Urothelium cell line (cell line): ENCODE measurements around the gene ABCC2.
"Not testable (repeated sequence)": the region's sequence is repeated elsewhere in the genome, so short reads cannot be mapped to it uniquely, and the experiment has no call there.

Experiments used
- DNase-seq: peaks from one replicate; pipeline ENCODE4 v3.0.0; 2011; ENCODE audit warnings: low spot score, mixed read lengths
- FAIRE-seq: peaks from 2 replicates; lab custom pipeline; 2011; peaks lifted over from hg19 to GRCh38; lab: Jason Lieb, UNC

ABCC2 gene

DNA sequence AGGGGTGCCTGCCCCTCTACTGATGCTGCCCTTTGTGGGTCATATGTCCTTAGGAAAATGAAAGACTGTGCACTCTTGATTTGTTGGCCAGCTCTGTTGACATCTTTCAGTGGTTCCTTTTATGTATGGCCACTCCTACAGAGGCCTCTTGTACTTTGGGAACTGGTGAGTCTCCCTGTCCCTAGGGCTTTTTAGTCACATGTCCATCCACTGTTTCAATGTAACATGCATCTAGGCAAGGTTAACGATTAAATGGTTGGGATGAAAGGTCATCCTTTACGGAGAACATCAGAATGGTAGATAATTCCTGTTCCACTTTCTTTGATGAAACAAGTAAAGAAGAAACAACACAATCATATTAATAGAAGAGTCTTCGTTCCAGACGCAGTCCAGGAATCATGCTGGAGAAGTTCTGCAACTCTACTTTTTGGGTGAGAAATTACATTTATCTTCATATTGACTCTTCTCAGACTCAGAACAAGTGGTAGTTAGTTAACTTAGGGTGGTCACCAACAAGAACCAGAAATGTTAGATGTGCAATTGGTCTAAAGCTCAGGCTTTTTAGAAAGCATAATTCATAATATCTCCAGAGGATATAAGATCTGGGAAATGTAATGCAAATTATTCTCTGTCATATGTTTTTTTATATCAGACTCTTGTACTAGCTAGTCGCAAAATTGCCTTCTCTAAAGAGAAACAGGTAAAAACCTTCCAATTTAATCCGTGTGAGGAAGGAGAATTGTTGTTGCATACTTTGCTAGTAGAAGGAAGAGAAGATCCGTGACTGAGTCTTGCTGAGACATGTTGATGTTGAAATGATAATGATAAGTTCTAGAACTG, at the start of gene ABCC2:
TSS of gene ABCC2 (plus strand) at position 194 of the 840 bp plus-strand sequence. CDS start at position 399, 205 bp downstream.
- DNase-seq (no peak), FAIRE-seq (no peak)

GRCh38 chr10:99733366-99733765, 49.1 kb upstream of the ABCC2 start:
- DNase-seq (no peak), FAIRE-seq (no peak)

DNA sequence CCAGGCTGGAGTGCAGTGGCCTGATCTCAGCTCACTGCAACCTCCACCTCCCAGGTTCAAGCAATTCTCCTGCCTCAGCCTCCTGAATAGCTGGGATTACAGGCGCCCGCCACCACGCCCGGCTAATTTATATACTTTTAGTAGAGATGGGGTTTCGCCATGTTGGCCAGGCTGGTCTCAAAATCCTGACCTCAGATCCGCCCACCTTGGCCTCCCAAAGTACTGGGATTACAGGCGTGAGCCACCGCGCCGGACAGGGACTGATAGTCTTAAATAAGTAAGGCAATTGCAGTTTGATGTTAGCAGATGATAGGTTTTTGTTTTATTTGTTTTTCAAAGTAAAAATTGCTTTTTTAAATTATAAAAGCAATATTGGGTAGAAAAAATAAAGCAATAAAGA, 48.3 kb upstream of the ABCC2 start:
- FAIRE-seq, DNase-seq: not testable (repeated sequence)

- DNase-seq = no peak
- FAIRE-seq = no peak
Observed at GRCh38 chr10:99740260-99740659, 42.2 kb upstream of the ABCC2 start.

GRCh38 chr10:99740933-99741559, 41.4 kb upstream of the ABCC2 start:
- FAIRE-seq (no peak), DNase-seq (no peak)

GRCh38 chr10:99742254-99742653, 40.2 kb upstream of the ABCC2 start:
- FAIRE-seq (no peak), DNase-seq (no peak)

DNA sequence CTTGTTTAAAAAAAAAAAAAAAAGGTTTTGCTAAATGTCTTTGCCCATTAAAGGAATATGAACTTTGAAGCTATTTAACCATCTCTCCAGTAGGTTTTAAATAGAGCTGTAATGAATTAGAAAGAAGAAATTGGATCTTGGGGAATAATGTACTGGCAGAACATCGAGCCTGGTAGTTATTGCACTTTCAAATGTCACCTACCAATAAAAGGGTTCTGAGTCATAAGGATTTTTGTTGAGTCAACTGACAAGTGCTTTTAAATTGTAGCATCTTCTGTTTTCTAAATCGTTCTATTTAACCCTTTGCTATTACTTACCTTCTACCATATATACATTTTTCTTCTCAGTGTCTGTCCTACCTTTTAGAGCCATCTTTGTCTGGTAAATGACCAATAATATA, 39.7 kb upstream of the ABCC2 start:
- no peak for DNase-seq
- no peak for FAIRE-seq

DNA sequence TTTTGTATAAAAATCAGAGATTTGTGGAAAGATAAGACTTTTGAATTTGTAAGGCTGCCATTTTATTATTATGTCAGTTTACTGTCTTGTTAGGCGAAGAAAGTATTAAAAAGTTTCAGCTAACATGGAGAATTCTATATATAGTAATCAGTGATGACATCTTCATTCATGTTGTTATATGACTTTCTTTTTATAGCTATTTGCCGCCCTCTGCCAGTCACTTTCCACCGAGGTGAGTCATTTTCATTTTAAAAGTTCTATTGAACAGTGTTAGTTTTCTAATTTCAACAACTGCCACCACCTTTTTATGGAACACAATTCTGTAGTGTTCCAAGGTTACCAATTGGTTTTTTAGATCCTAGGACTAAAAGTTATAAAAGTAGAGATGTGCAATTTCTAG, 38.6 kb upstream of the ABCC2 start:
- FAIRE-seq (no peak), DNase-seq (no peak)

DNA sequence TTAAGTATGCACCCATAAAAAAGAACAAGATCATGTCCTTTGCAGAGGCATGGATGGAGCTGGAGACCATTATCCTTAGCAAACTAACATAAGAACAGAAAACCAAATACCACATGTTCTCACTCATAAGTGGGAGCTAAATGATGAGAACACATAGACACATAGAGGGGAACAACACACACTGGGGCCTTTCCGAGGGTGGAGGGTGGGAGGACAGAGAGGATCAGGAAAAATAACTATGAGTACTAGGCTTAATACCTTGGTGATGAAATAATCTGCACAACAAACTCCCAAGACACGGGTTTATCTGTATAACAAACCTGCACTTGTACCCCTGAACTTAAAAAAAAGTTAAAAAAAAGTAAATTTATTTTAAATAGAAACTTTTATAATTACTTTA, 36.3 kb upstream of the ABCC2 start:
- DNase-seq, FAIRE-seq: not testable (repeated sequence)

GRCh38 chr10:99748823-99749451, 33.5 kb upstream of the ABCC2 start:
- FAIRE-seq (no peak), DNase-seq (no peak)

- FAIRE-seq (no peak), DNase-seq (no peak)
Observed at GRCh38 chr10:99750641-99751040, 31.8 kb upstream of the ABCC2 start.

GRCh38 chr10:99754670-99755069, 27.8 kb upstream of the ABCC2 start:
- FAIRE-seq (no peak), DNase-seq (no peak)

GRCh38 chr10:99756159-99756558, 26.3 kb upstream of the ABCC2 start:
- FAIRE-seq (no peak), DNase-seq (no peak)

- DNase-seq = no peak
Observed at GRCh38 chr10:99758211-99758891, 24.1 kb upstream of the ABCC2 start.

DNA sequence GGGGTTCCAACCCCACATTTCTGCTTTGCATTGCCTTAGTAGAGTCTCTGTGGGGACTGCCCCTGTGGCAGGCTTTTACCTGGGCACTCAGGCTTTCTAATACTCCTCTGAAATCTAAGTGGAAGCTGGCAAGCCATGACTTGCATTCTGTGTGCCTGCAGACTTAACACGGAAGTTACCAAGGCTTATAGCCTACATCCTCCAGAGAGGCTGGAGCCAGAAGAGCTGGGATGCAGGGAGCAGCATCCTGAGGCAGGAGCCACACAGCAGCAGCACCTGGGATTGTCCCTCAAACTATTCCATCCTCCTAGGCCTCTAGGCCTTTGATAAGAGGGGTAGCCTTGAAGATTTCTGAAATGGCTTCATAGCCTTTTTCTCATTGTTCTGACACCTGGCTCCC, 22.1 kb upstream of the ABCC2 start:
- DNase-seq (no peak), FAIRE-seq (no peak)

More at GRCh38 chr10:99758211-99758891, 24.1 kb upstream of the ABCC2 start:
- no peak for FAIRE-seq

DNA sequence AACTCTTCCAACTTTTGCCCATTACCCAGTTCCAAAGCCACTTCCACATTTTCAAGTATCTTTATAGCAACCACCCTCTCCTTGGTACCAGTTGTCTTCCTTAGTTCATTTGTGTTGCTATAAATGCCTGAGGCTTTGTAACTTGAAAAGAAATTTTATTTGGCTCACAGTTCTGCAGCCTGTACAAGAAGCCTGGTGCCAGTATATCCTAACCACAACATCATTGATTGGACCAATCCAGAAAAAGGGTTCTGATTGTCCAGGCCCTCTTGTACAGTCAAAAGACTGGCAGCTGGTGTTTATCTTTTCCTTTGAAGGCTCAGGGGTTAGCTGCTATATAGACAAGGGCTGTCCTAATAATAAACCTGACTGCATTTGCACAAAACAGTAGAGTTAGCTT, 21.1 kb upstream of the ABCC2 start:
- FAIRE-seq = no peak
- DNase-seq = no peak

DNA sequence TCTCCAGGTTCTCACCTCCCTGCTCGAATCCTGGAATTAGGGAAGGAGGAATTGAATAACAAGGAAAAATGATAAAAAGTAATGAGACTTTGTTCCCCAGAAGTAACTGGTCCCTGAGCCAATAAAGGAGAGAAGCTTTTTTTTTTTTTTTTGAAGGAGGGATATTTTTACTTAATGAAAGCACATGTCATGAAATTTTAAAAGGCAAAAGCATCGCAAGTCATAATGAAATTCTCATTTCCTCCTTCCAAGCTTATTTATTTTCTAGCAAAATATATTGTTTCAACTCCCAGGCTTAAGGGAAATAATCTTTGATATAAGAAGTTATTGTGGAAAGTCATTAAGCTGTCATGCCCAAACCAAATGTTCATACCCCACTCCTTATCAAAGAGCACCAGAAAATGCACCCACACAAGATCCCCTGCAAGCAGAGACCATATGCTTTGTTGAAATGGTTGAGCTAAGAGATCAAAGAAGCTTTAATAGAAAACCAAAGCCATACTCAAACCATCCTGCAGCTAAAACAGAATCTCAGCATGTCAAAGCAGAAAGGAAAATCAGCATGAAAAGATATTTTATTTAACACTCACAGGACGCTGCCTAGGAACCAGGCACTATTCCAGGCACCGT, 16.7 kb upstream of the ABCC2 start:
- DNase-seq (no peak), FAIRE-seq (no peak)

- DNase-seq (no peak), FAIRE-seq (peak; percentile 32)
Observed at GRCh38 chr10:99766302-99766681, 16.1 kb upstream of the ABCC2 start.

DNA sequence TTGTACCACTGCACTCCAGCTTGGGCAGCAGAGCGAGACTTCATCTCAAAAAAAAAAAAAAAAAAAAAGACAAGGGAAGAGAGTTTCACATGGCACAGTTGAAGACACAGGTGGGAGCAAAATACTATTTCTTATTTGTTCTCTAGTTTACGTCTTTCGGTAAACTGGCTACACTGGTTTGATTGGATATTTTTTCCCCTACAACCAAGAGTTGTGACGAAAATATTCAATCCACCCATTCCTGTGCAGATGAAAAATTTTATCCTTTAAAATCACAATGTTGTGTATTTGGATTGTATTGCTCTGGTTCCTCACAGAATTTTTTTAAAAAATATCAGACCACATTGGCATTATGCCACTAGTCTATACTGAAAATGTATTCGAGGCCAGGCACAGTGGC, 14.5 kb upstream of the ABCC2 start:
- no peak for DNase-seq
- FAIRE-seq = no peak

- FAIRE-seq = no peak
Observed at GRCh38 chr10:99768556-99768955, 13.9 kb upstream of the ABCC2 start.

GRCh38 chr10:99769706-99770105, 12.7 kb upstream of the ABCC2 start:
- no peak for FAIRE-seq
- DNase-seq = no peak

More at GRCh38 chr10:99768556-99768955, 13.9 kb upstream of the ABCC2 start:
- no peak for DNase-seq
